ENCODE results near the gene TFEC.

- TF ChIP-seq CTCF (conservative IDR thresholded peaks at IDR 0.05 in 1 of 2, IDR thresholded peaks at IDR 0.05 in 1 of 2; ENCODE audit: extremely low read depth in 1 of 2, insufficient read depth in 1 of 2, low read depth in 1 of 2, low read length in 2 of 2) (no peak), EZH2 (IDR thresholded peaks at IDR 0.05; ENCODE audit: borderline replicate concordance, low read length) (no peak)
These were observed 3.8 kb upstream of the TFEC start for GRCh38 chr7:116034411-116034810.

Measured in mammary epithelial cell (primary cell).